Neural cell (in vitro differentiated cells): ENCODE measurements around the gene PIEZO1.

ENCODE experiments used
- EP300 ChIP-seq: fragments of 450-650 bp; conservative IDR thresholded peaks from 2 replicates; pipeline ENCODE4 v1.6.1; 2014; ENCODE audit warnings: antibody characterized with exemption, mild to moderate bottlenecking, moderate library complexity; ENCODE audit not compliant: poor library complexity, severe bottlenecking
- EZH2 ChIP-seq: fragments of 200-600, 300-800 bp; shearing (Covaris generic), sonication (generic); IDR thresholded peaks from 2 replicates; pipeline ENCODE4 v1.6.1; 2014; ENCODE audit warnings: antibody characterized with exemption, low read length, borderline replicate concordance, mild to moderate bottlenecking; ENCODE audit not compliant: insufficient read depth, poor library complexity, severe bottlenecking
- MXI1 ChIP-seq: fragments of 450-650 bp; conservative IDR thresholded peaks from 2 replicates; pipeline ENCODE4 v1.6.1; 2014; ENCODE audit warnings: antibody characterized with exemption, mild to moderate bottlenecking; ENCODE audit not compliant: poor library complexity, severe bottlenecking
- POLR2AphosphoS5 ChIP-seq: IDR thresholded peaks from 2 replicates; pipeline ENCODE4 v1.6.1; 2012
- RAD21 ChIP-seq: fragments of 450-650 bp; conservative IDR thresholded peaks from 2 replicates; pipeline ENCODE4 v1.6.1; 2014; ENCODE audit warnings: antibody characterized with exemption, mild to moderate bottlenecking, moderate library complexity
- SMC3 ChIP-seq: fragments of 450-650 bp; conservative IDR thresholded peaks from 2 replicates; pipeline ENCODE4 v1.6.1; 2014; ENCODE audit warnings: antibody characterized with exemption, mild to moderate bottlenecking, moderate library complexity; ENCODE audit not compliant: poor library complexity
- TAF1 ChIP-seq: IDR thresholded peaks from 2 replicates; pipeline ENCODE4 v1.6.1; 2012; ENCODE audit warnings: low read depth
- TF ChIP-seq, protein P1 (sequence below): fragments of 450-650 bp; IDR thresholded peaks from 2 replicates; pipeline ENCODE4 v1.5.1; 2014; ENCODE audit warnings: antibody characterized with exemption, mild to moderate bottlenecking, moderate library complexity; ENCODE audit not compliant: poor library complexity, severe bottlenecking
- TF ChIP-seq, protein P2 (sequence below): IDR thresholded peaks from 2 replicates; pipeline ENCODE4 v1.6.1; 2012; ENCODE audit warnings: borderline replicate concordance

DNA sequence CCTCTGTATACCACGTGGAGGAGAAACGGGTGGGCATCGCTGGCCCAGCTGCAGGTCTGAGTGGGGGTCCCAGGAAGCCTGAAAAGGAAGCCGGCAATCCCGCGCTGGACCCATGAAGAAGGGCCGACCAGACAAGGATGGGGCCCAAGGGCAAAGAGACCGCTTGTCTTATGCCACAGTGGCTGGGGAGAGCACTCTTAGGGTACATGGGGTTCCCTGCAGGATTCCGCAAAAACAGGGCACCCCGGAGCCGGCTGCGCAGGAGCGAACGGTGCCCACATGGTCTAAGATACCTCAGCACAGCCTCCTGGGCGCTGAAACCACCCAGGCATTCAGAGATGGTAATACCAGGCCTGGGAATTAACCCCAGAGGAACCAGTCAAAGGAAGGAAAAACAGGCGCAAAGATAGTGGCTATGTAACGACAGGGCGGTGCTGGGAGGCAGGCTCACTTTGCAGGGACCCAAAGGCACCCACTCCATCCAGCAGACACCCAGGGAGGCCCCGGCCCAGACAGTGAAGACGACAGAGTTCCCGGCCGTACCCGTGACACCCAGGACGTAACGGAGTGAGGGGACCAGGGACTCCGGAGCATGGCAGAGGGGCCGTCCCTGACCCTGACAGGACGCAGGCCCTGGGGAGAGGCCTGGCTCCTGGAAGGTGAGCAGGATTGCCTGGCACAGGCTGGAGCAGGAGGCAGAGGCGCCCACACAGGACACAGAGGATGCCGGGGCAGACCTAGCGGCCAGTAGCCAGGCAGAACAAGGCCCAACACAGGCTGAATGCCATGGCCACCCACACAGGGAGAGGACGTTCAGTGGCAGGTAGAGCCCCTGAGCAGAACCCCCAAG is 10.3 kb downstream of the PIEZO1 start:
- TF ChIP-seq MXI1 (no peak), EP300 (no peak), EZH2 (no peak), POLR2AphosphoS5 (no peak), RAD21 (no peak), TAF1 (no peak), SMC3 (no peak)
- TF ChIP-seq, protein P1, sequence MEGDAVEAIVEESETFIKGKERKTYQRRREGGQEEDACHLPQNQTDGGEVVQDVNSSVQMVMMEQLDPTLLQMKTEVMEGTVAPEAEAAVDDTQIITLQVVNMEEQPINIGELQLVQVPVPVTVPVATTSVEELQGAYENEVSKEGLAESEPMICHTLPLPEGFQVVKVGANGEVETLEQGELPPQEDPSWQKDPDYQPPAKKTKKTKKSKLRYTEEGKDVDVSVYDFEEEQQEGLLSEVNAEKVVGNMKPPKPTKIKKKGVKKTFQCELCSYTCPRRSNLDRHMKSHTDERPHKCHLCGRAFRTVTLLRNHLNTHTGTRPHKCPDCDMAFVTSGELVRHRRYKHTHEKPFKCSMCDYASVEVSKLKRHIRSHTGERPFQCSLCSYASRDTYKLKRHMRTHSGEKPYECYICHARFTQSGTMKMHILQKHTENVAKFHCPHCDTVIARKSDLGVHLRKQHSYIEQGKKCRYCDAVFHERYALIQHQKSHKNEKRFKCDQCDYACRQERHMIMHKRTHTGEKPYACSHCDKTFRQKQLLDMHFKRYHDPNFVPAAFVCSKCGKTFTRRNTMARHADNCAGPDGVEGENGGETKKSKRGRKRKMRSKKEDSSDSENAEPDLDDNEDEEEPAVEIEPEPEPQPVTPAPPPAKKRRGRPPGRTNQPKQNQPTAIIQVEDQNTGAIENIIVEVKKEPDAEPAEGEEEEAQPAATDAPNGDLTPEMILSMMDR: no peak
- TF ChIP-seq, protein P2, sequence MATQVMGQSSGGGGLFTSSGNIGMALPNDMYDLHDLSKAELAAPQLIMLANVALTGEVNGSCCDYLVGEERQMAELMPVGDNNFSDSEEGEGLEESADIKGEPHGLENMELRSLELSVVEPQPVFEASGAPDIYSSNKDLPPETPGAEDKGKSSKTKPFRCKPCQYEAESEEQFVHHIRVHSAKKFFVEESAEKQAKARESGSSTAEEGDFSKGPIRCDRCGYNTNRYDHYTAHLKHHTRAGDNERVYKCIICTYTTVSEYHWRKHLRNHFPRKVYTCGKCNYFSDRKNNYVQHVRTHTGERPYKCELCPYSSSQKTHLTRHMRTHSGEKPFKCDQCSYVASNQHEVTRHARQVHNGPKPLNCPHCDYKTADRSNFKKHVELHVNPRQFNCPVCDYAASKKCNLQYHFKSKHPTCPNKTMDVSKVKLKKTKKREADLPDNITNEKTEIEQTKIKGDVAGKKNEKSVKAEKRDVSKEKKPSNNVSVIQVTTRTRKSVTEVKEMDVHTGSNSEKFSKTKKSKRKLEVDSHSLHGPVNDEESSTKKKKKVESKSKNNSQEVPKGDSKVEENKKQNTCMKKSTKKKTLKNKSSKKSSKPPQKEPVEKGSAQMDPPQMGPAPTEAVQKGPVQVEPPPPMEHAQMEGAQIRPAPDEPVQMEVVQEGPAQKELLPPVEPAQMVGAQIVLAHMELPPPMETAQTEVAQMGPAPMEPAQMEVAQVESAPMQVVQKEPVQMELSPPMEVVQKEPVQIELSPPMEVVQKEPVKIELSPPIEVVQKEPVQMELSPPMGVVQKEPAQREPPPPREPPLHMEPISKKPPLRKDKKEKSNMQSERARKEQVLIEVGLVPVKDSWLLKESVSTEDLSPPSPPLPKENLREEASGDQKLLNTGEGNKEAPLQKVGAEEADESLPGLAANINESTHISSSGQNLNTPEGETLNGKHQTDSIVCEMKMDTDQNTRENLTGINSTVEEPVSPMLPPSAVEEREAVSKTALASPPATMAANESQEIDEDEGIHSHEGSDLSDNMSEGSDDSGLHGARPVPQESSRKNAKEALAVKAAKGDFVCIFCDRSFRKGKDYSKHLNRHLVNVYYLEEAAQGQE: no peak
